ENCODE measurements around the gene FOXB2. TPM values are rescaled to one million over a fixed set of nuclear protein-coding genes. Genes with fewer than 3 reads are reported as not detected.

The FOXB2 gene
- total RNA-seq, 4 donors from 2014 or later = not detected

DNA sequence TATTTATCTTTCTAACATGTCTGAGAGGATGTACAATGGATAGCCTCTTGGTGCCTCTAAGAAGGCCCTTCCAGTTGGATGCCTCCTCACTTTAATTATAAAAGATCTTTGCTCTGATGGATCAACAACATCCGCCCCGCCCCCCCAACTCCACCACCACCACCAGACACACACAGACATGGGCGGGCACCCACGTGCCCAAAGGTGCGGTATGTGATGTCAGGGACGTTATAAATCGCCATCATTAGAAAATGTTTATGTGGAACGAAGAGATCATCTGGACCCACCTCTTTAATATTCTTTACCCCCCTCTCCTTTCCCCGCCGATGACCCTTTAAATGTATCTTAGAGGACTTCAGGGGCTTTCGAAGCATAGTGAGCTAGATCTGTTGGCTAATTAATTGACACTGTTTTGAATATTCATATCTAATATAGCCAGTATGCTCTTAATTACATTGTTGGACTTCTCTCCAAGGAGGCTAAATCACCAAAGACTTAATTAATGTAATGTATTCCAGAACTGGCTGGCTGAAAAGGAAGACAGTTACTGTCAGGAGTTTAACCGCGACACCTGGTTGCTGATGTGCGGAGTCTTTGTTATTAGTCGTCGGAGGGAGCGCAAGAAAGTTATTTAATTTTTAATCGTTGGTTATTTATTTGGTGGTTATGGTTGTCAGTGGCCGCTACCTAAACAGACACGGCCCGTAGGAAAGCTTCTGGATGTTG, 6.1 kb upstream of the FOXB2 start:
- intact Hi-C loops (cut with DNase I; ENCODE audit: low total_unique reads) = no loop called here

DNA sequence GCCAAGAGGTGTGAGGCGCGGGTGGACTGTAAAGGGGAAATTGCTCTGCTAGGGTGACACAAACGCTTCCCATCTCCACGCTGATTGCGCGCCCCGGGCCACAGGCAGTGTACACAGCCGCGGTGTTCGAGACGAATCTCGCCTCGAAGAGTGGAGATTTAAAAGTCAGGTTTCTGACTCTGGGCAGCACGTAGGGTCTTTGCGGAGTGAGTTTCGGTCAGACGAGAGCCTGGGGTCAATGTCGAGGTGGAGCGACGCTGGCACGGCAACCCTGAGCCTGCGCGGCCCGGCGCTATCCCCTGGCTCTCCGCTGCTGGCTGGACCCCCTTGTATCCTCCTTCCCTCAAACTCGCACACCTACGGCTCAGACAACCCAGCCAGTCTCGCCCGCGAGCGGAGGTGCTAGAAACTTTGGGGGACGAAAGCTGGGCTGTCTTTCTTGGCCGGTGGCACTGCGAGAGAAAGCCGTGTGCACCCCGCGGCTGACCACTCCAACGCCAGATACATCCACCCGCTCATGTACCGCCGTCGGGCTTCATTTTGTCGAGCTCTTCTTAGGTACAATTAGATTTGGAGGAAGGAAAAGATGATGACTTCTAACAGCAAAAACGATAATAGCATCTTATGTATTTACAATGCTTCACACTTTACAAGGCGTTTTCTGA, 5.4 kb upstream of the FOXB2 start:
- intact Hi-C loops (cut with DNase I; ENCODE audit: low total_unique reads) = no loop called here
- in situ Hi-C loops (cut with MboI; ENCODE audit: low pct_ligation_motif_present in 1 of 4, low pct_unique_long_range_greater_than_20kb in 1 of 4, low sequenced_read_pairs in 3 of 4) = loop anchor here in 3 of 4 donors (25.0 kb wide), 2 partner anchors 552 to 577 kb away; partner anchors contain the start of gene GCNT1 (in 1 of the 3)
- WGBS, 2 donors (ENCODE audit: low coverage in 1 of 2) = 8 to 12% methylated on average over 7 to 42 of the region's 46 CpGs

More for the DNA sequence above, 6.1 kb upstream of the FOXB2 start:
- peaks cover 100% of the 10 kb centered on the region for H3K27me3 ChIP-seq
- no peak overlapping the region for H3K27ac ChIP-seq
- in situ Hi-C loops (cut with MboI; ENCODE audit: low pct_ligation_motif_present in 1 of 4, low pct_unique_long_range_greater_than_20kb in 1 of 4, low sequenced_read_pairs in 3 of 4) = loop anchor here in 3 of 4 donors (25.0 kb wide), 2 partner anchors 551 to 576 kb away; partner anchors contain the start of gene GCNT1 (in 1 of the 3)
- no peak for DNase-seq
- H3K36me3 ChIP-seq = no peaks in the 10 kb centered on the region
- no peak overlapping the region for H3K4me3 ChIP-seq
- no peak for TF ChIP-seq EP300 (IDR thresholded peaks at IDR 0.05; ENCODE audit: low read depth)
- TF ChIP-seq POLR2A (IDR thresholded peaks at IDR 0.05) = no peak
- TF ChIP-seq, protein P1, sequence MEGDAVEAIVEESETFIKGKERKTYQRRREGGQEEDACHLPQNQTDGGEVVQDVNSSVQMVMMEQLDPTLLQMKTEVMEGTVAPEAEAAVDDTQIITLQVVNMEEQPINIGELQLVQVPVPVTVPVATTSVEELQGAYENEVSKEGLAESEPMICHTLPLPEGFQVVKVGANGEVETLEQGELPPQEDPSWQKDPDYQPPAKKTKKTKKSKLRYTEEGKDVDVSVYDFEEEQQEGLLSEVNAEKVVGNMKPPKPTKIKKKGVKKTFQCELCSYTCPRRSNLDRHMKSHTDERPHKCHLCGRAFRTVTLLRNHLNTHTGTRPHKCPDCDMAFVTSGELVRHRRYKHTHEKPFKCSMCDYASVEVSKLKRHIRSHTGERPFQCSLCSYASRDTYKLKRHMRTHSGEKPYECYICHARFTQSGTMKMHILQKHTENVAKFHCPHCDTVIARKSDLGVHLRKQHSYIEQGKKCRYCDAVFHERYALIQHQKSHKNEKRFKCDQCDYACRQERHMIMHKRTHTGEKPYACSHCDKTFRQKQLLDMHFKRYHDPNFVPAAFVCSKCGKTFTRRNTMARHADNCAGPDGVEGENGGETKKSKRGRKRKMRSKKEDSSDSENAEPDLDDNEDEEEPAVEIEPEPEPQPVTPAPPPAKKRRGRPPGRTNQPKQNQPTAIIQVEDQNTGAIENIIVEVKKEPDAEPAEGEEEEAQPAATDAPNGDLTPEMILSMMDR (IDR thresholded peaks at IDR 0.05) = no peak
- TF ChIP-seq POLR2AphosphoS5 (IDR thresholded peaks at IDR 0.05) = no peak
- H3K4me1 ChIP-seq = peaks cover 0 to 37% (median 17%) of the 10 kb centered on the region in 4 donors
- H3K9me3 ChIP-seq = no peaks in the 10 kb centered on the region
- 19% methylated on average over 4 to 21 of the region's 21 CpGs for WGBS, 2 donors (ENCODE audit: low coverage in 1 of 2)

DNA sequence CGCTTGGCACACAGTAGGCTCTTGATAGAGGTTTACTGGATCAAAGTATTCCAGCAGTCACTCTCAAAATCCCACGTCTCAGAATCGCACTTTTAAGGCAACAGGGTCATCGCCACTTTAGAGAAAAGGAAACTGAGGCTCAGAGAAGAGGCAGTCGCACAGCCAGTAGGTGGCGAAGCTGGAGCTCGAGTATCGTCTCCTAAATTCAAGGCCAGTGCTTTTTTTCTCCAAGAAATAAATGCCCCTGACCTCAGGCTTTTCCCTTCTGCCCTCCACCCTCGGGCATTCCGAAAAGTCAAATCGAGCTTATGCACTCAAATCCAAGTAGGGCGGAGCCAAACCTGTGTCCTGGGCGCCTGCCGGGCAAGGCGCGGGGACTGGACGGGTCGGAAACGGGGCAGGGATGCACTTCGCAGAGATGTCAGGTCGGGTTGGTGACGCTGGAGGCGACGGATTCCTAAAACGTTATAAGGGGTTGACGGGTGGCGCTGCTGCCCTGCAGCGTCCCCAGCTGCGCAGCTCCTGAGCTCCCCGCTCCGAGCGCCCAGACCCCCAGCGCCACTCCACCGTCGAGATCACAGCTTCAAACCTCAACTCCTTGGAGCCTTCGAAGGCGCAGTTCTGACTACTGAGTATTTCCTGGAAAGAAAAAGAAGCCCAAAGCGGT, 4.7 kb upstream of the FOXB2 start:
- WGBS, 2 donors (ENCODE audit: low coverage in 1 of 2) = 7 to 15% methylated on average over 3 to 38 of the region's 38 CpGs
- DNase-seq = no peak
- Histone ChIP-seq H3K27ac (no peak overlapping the region), H3K9me3 (no peaks in the 10 kb centered on the region), H3K27me3 (peaks cover 100% of the 10 kb centered on the region), H3K36me3 (no peaks in the 10 kb centered on the region), H3K4me3 (no peak overlapping the region), H3K4me1 (peaks cover 0 to 49% (median 22%) of the 10 kb centered on the region in 4 donors)
- intact Hi-C loops (cut with DNase I; ENCODE audit: low total_unique reads) = no loop called here
- TF ChIP-seq POLR2AphosphoS5 (IDR thresholded peaks at IDR 0.05) = no peak
- TF ChIP-seq, protein P1 (IDR thresholded peaks at IDR 0.05) = no peak
- no peak for TF ChIP-seq POLR2A (IDR thresholded peaks at IDR 0.05)
- TF ChIP-seq EP300 (IDR thresholded peaks at IDR 0.05; ENCODE audit: low read depth) = no peak
- in situ Hi-C loops (cut with MboI; ENCODE audit: low pct_ligation_motif_present in 1 of 4, low pct_unique_long_range_greater_than_20kb in 1 of 4, low sequenced_read_pairs in 3 of 4) = loop anchor here in 3 of 4 donors (25.0 kb wide), 2 partner anchors 552 to 577 kb away; partner anchors contain the start of gene GCNT1 (in 1 of the 3)

More for the DNA sequence above, 5.4 kb upstream of the FOXB2 start:
- TF ChIP-seq POLR2A (IDR thresholded peaks at IDR 0.05) = no peak
- no peak for TF ChIP-seq POLR2AphosphoS5 (IDR thresholded peaks at IDR 0.05)
- TF ChIP-seq, protein P1 (IDR thresholded peaks at IDR 0.05) = no peak
- no peak for TF ChIP-seq EP300 (IDR thresholded peaks at IDR 0.05; ENCODE audit: low read depth)
- peaks cover 0 to 44% (median 21%) of the 10 kb centered on the region in 4 donors for H3K4me1 ChIP-seq
- H3K36me3 ChIP-seq = no peaks in the 10 kb centered on the region
- DNase-seq = no peak
- no peak overlapping the region for H3K27ac ChIP-seq
- H3K9me3 ChIP-seq = no peaks in the 10 kb centered on the region
- peaks cover 100% of the 10 kb centered on the region for H3K27me3 ChIP-seq
- no peak overlapping the region for H3K4me3 ChIP-seq

Data from transverse colon (tissue), 4 donors.